Raji (cell line): ENCODE data around the gene SRSF8.

Source experiments
- POLR2A ChIP-seq: IDR thresholded peaks from 2 replicates; pipeline ENCODE4 v1.6.1; 2011; ENCODE audit warnings: low read depth, low read length, control low read depth; ENCODE audit not compliant: insufficient read depth

Gene SRSF8

GRCh38 chr11:95065336-95065735, 1.4 kb upstream of the SRSF8 start:
- TF ChIP-seq POLR2A = no peak

- peak; percentile 65 for TF ChIP-seq POLR2A
Measured at GRCh38 chr11:95067039-95067840, 521 bp downstream of the SRSF8 start.

GRCh38 chr11:95067841-95068219, 1.1 kb downstream of the SRSF8 start:
- TF ChIP-seq POLR2A = 0 out of 2 replicates have a peak, but pooled peaks have one; percentile 0

- TF ChIP-seq POLR2A = peak; percentile 79
Measured at GRCh38 chr11:95068549-95068948, 1.8 kb downstream of the SRSF8 start.

GRCh38 chr11:95070471-95070870, 3.8 kb downstream of the SRSF8 start:
- no peak for TF ChIP-seq POLR2A

- no peak for TF ChIP-seq POLR2A
Measured at GRCh38 chr11:95072948-95073347, 6.2 kb downstream of the SRSF8 start.

- TF ChIP-seq POLR2A = no peak
Measured at GRCh38 chr11:95074792-95075563, 8.3 kb downstream of the SRSF8 start.

- TF ChIP-seq POLR2A = no peak
Measured at GRCh38 chr11:95076416-95076815, 9.7 kb downstream of the SRSF8 start.

- no peak for TF ChIP-seq POLR2A
Measured at GRCh38 chr11:95076981-95077380, 10.3 kb downstream of the SRSF8 start.

GRCh38 chr11:95078526-95078925, 11.8 kb downstream of the SRSF8 start:
- no peak for TF ChIP-seq POLR2A

- TF ChIP-seq POLR2A = no peak
Measured at GRCh38 chr11:95081010-95081409, 14.3 kb downstream of the SRSF8 start.

GRCh38 chr11:95081412-95081811, 14.7 kb downstream of the SRSF8 start:
- no peak for TF ChIP-seq POLR2A

GRCh38 chr11:95082576-95083001, 15.9 kb downstream of the SRSF8 start:
- TF ChIP-seq POLR2A = no peak

GRCh38 chr11:95084509-95084908, 17.8 kb downstream of the SRSF8 start:
- TF ChIP-seq POLR2A = no peak

- TF ChIP-seq POLR2A = no peak
Measured at GRCh38 chr11:95085117-95085816, 18.5 kb downstream of the SRSF8 start.
